Omental fat pad (tissue), 4 donors: ENCODE results near the gene PKP4. TPM values are rescaled to one million over a fixed set of nuclear protein-coding genes. Genes with fewer than 3 reads are reported as not detected.
"Not testable (repeated sequence)": the region's sequence is repeated elsewhere in the genome, so short reads cannot be mapped to it uniquely, and the experiment has no call there.

Experiments
- ATAC-seq: fragments of 150-250 bp; one replicate; pipeline ENCODE4 v1.9.1; 2016; ENCODE audit warnings: mild to moderate bottlenecking, moderate library complexity; ENCODE audit not compliant: low FRiP score
- DNase-seq: peaks from one replicate; pipeline ENCODE4 v3.0.0-alpha.2; 2019; ENCODE audit warnings: low spot score
- CTCF ChIP-seq, 3 donors: fragments of 450-650 bp; IDR thresholded peaks; one replicate each; pipeline ENCODE4 v1.5.1; 2016 to 2017; ENCODE audit warnings: antibody characterized with exemption in 3 of 3, mild to moderate bottlenecking in 3 of 3, moderate library complexity in 2 of 3
- total RNA-seq, 4 donors: library from RNA; depleted of rRNA; stranded (reverse); fragments of >200 nt; gene quantifications; one replicate each; pipeline ENCODE4 v1.1.0, GENCODE V29; 2016

The PKP4 gene
- total RNA-seq, 4 donors from 2014 or later, result 25.8 to 96.9 (median 56.2) TPM

DNA sequence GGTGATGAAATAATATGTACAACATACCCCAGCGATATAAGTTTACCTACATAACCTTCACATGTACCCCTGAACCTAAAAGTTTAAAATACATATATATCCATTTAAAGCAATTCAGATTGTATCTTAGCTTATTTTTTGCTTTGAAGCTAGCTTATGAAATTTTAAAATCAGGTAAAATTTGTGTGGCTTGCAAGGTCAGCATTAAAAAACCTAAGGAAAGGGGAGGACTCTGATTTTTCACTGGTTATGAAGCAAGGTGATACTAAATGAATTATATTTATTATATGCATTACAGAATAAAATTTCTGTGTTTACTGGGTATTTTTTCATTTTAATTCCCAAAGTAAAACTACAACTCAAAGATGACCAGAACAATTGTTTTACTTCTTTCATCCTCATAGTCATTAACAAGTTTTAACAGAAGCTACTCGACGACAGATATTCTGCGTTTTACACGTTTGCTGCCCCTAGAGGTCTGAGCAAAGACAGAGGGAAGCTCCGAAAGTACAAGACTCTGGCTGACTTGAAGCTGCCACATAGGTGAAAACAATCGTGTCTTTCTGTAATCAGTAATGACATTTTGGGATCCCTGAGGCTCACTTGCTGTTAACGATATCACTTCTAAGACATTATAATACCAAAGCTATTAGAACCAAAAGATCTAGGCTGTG lies 17.1 kb downstream of the PKP4 start:
- ATAC-seq, result no peak
- TF ChIP-seq CTCF (IDR thresholded peaks at IDR 0.05), result no peak

GRCh38 chr2:158474526-158475011 lies 17.8 kb downstream of the PKP4 start:
- not testable (repeated sequence) for DNase-seq, ATAC-seq

More for the DNA sequence above, 17.1 kb downstream of the PKP4 start:
- no peak for DNase-seq

DNA sequence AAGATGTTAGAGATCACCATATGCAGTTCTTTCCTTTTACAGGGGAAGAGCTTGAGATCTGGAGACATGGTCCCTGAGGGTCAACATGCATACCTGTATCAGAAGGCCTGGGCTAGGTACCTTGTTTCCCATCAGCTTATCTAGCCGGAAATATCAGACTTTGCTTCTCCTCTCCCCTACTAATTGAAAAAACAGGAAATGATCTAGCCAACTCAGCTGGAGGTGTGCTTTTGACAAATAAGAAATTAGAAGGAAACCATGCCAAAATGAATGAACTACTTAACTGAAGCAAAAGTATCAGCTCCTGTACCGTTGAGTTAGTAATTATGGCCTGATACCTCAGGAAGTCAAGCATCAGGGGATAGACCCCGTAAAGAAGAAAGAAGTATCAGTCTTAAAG lies 20.4 kb downstream of the PKP4 start:
- DNase-seq (no peak), ATAC-seq (no peak)
- TF ChIP-seq CTCF (IDR thresholded peaks at IDR 0.05), result no peak

GRCh38 chr2:158478237-158478636 lies 21.5 kb downstream of the PKP4 start:
- ATAC-seq (no peak), DNase-seq (no peak)
- TF ChIP-seq CTCF (IDR thresholded peaks at IDR 0.05), result no peak

GRCh38 chr2:158478816-158479215 lies 22.1 kb downstream of the PKP4 start:
- DNase-seq (no peak), ATAC-seq (no peak)
- no peak for TF ChIP-seq CTCF (IDR thresholded peaks at IDR 0.05)

- TF ChIP-seq CTCF (IDR thresholded peaks at IDR 0.05), result no peak
- no peak for ATAC-seq
- DNase-seq, result no peak
These were observed 24.4 kb downstream of the PKP4 start for GRCh38 chr2:158481116-158481515.

DNA sequence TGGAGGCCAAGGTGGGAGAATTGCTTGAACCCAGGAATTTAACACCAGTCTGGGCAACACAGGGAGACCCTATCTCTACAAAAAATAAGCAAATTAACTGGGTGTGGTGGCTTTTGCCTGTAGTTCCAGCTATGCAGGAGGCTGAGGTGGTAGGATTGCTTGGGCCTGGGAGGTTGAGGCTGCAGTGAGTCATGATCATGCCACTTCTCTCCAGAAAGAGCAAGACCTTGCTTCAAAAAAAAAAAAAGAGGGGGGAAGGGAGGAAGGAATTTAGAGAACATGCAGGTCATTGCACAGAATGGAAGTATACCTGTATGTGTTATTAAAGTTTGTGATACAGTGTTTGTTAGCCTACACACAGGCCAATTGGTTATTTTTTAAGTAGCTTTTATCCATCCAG lies 25.8 kb downstream of the PKP4 start:
- no peak for DNase-seq
- TF ChIP-seq CTCF (IDR thresholded peaks at IDR 0.05), result no peak
- no peak for ATAC-seq
